HepG2 (cell line): ENCODE data around the gene ST8SIA1. TPM values are rescaled to one million over a fixed set of nuclear protein-coding genes. Genes with fewer than 3 reads are reported as not detected.

Source experiments
- ATAC-seq: fragments of 200-7000 bp; cut with Tn5 transposase; 3 replicates; pipeline ENCODE4 v1.9.1; 2020; ENCODE audit warnings: mild to moderate bottlenecking, moderate library complexity
- BruUV-seq: library from RNA; stranded (reverse); fragments of 400-500 nt; replicated peaks from 2 replicates; lab custom pipeline; 2021; lab: Mats Ljungman, UMichigan
- CTCF ChIA-PET: fragments of 300-600 bp; formaldehyde crosslinking; extraction: SDS; loops from one replicate; lab custom pipeline; 2021; ENCODE audit warnings: low total read pairs, inconsistent platforms, low intra/inter-chr PET ratio; lab: Yijun Ruan, JAX
- POLR2A ChIA-PET: fragments of 350-600 bp; sonication (Branson Sonifier 250); formaldehyde crosslinking; loops from one replicate; lab custom pipeline; 2020; ENCODE audit warnings: antibody characterized with exemption, inconsistent platforms; lab: Yijun Ruan, JAX
- DNase-seq: peaks from one replicate; pipeline ENCODE4 v3.0.0-alpha.2; 2015; ENCODE audit warnings: low spot score
- FAIRE-seq: peaks from 3 replicates; lab custom pipeline; 2011; peaks lifted over from hg19 to GRCh38; lab: Jason Lieb, UNC
- H2AFZ ChIP-seq: one replicate; pipeline ENCODE4 v1.6.1; 2011; ENCODE audit warnings: low read length, inconsistent platforms
- H3K27ac ChIP-seq: fragments of 300-600 bp; 3 replicates; pipeline ENCODE4 v1.8.0; 2011; ENCODE audit warnings: mixed run types, mild to moderate bottlenecking, mixed read lengths, low read length, inconsistent platforms; ENCODE audit not compliant: insufficient read depth; ENCODE audit errors: extremely low read length
- H3K27me3 ChIP-seq, 2 experiments: fragments of 200-600 bp in 1 of 2; 2 replicates in 1 of 2; 3 replicates in 1 of 2; pipeline versions ENCODE4 v1.6.0 to v1.8.0; 2011; ENCODE audit warnings: low read length in 2 of 2, mild to moderate bottlenecking in 2 of 2, moderate library complexity in 2 of 2, inconsistent platforms in 1 of 2; ENCODE audit not compliant: insufficient read depth in 2 of 2, control insufficient read depth in 1 of 2
- H3K36me3 ChIP-seq, 2 experiments: fragments of 200-600 bp in 1 of 2; replicated peaks in 1 of 2; 2 replicates in 1 of 2; 3 replicates in 1 of 2; pipeline versions ENCODE4 v1.5.1 to v1.8.0; 2011; ENCODE audit warnings: low read length in 2 of 2, inconsistent platforms in 1 of 2; ENCODE audit not compliant: insufficient read depth in 2 of 2, control insufficient read depth in 1 of 2
- H3K4me1 ChIP-seq: 2 replicates; pipeline ENCODE4 v1.5.1; 2012; ENCODE audit warnings: low read length, inconsistent platforms; ENCODE audit not compliant: insufficient read depth
- H3K4me2 ChIP-seq: 2 replicates; pipeline ENCODE4 v1.6.0; 2011; ENCODE audit warnings: low read depth, low read length, inconsistent platforms
- H3K4me3 ChIP-seq, 3 experiments: fragments of 200-600 bp in 1 of 3; sonication (generic), shearing (Covaris generic) in 1 of 3; replicated peaks in 1 of 3; 2 replicates each; pipeline ENCODE4 v1.5.1; 2011 to 2016; ENCODE audit warnings: low read length in 3 of 3, inconsistent platforms in 2 of 3, low read depth in 2 of 3, mild to moderate bottlenecking in 2 of 3, control low read depth in 1 of 3, mixed read lengths in 1 of 3; ENCODE audit not compliant: insufficient read depth in 1 of 3
- H3K79me2 ChIP-seq: one replicate; pipeline ENCODE4 v1.6.1; 2011; ENCODE audit warnings: low read length, inconsistent platforms; ENCODE audit not compliant: insufficient read depth
- H3K9ac ChIP-seq: 2 replicates; pipeline ENCODE4 v1.6.0; 2011; ENCODE audit warnings: mild to moderate bottlenecking, low read depth, low read length, inconsistent platforms; ENCODE audit not compliant: insufficient read depth
- H3K9me3 ChIP-seq: 2 replicates; pipeline ENCODE4 v1.5.1; 2012; ENCODE audit warnings: mild to moderate bottlenecking, low read length
- H4K20me1 ChIP-seq: 2 replicates; pipeline ENCODE4 v1.6.0; 2011; ENCODE audit warnings: inconsistent platforms, mild to moderate bottlenecking, low read length, moderate library complexity; ENCODE audit not compliant: insufficient read depth
- BCL3 ChIP-seq: sonication (generic); formaldehyde crosslinking; IDR thresholded peaks from 2 replicates; pipeline ENCODE4 v1.5.1; 2020; ENCODE audit warnings: mild to moderate bottlenecking, missing genetic modification reagents, moderate library complexity
- BRD4 ChIP-seq: sonication (generic); formaldehyde crosslinking; IDR thresholded peaks from 2 replicates; pipeline ENCODE4 v1.4.0; 2020; ENCODE audit warnings: missing genetic modification reagents
- CEBPB ChIP-seq: IDR thresholded peaks from 2 replicates; pipeline ENCODE4 v1.6.1; 2011; ENCODE audit warnings: low read depth, low read length, improper control_type of control experiment, borderline replicate concordance
- FOXK2 ChIP-seq: fragments of 450-650 bp; IDR thresholded peaks from 2 replicates; pipeline ENCODE4 v1.6.1; 2016
- HIVEP1 ChIP-seq: sonication (generic); formaldehyde crosslinking; IDR thresholded peaks from 2 replicates; pipeline ENCODE4 v1.4.0; 2020; ENCODE audit warnings: mild to moderate bottlenecking, missing genetic modification reagents
- PHF20 ChIP-seq: sonication (generic); formaldehyde crosslinking; IDR thresholded peaks from 2 replicates; pipeline ENCODE4 v1.5.0; 2020; ENCODE audit warnings: mild to moderate bottlenecking, missing genetic modification reagents
- RXRB ChIP-seq: IDR thresholded peaks from 2 replicates; pipeline ENCODE4 v1.6.1; 2016; ENCODE audit warnings: borderline replicate concordance, missing genetic modification reagents, missing compliant biosample characterization
- SALL1 ChIP-seq: sonication (generic); formaldehyde crosslinking; IDR thresholded peaks from 2 replicates; pipeline ENCODE4 v1.8.0; 2022; ENCODE audit warnings: mild to moderate bottlenecking, missing genetic modification reagents
- SNRNP70 ChIP-seq: fragments of 200-400 bp; formaldehyde crosslinking; IDR thresholded peaks from 2 replicates; pipeline ENCODE4 v1.6.1; 2017; ENCODE audit warnings: mild to moderate bottlenecking, low read depth, low read length, moderate library complexity
- ZNF12 ChIP-seq: sonication (generic); formaldehyde crosslinking; IDR thresholded peaks from 2 replicates; pipeline ENCODE4 v1.5.0; 2020; ENCODE audit warnings: missing genetic modification reagents
- ZNF543 ChIP-seq: sonication (generic); formaldehyde crosslinking; IDR thresholded peaks from 2 replicates; pipeline ENCODE4 v1.4.0; 2020; ENCODE audit warnings: mild to moderate bottlenecking, missing genetic modification reagents
- WGBS: methylation state at CpG from one replicate; pipeline ENCODE4 v1.1.6; 2017; ENCODE audit warnings: low lambda C conversion rate; 5-methylcytosine and 5-hydroxymethylcytosine counted together
- in situ Hi-C: cut with HindIII; loops from 2 replicates; pipeline ENCODE4 v1.10.0; 2017; ENCODE audit warnings: low pct_unique_long_range_greater_than_20kb; ENCODE audit not compliant: extremely low pct_ligation_motif_present
- intact Hi-C: fragments of 100-400 bp; cut with micrococcal nuclease; formaldehyde crosslinking; loops from one replicate; pipeline ENCODE4 v1.10.0; 2022; ENCODE audit not compliant: unreplicated experiment
- polyA plus RNA-seq, 8 experiments: library from polyadenylated mRNA; depleted of rRNA in 3 of 8; stranded (reverse) in 7 of 8; unstranded in 1 of 8; fragments of >200 nt; fragmentation: Illumina TruSeq in 4 of 8; extraction: Trizol in 4 of 8; gene quantifications; 2 replicates each; pipeline versions ENCODE4 v1.2.1 to v1.2.3, GENCODE V29; 2011 to 2016; ENCODE audit warnings: low read depth in 4 of 8, missing spikeins in 1 of 8, mixed read lengths in 1 of 8; ENCODE audit not compliant: insufficient read depth in 1 of 8
- total RNA-seq, 5 experiments: library from RNA; depleted of rRNA; stranded (reverse); fragments of >200 nt; fragmentation: Illumina TruSeq; extraction: Trizol; gene quantifications; 2 replicates each; pipeline ENCODE4 v1.2.3, GENCODE V29; 2016; ENCODE audit warnings: low read depth in 1 of 5
- TF ChIP-seq, protein P1 (sequence below): IDR thresholded peaks from 2 replicates; pipeline ENCODE4 v1.6.1; 2016
- TF ChIP-seq, protein P2 (sequence below): IDR thresholded peaks from 2 replicates; pipeline ENCODE4 v1.6.1; 2016; ENCODE audit warnings: mild to moderate bottlenecking, missing biosample characterization, missing genetic modification reagents

ST8SIA1 gene
- total and polyA plus RNA-seq, 2 of the 13 experiments (the other 11 are each of a cell fraction or from before 2014, with no cell fraction given) = not detected

GRCh38 chr12:22366181-22366580 lies 31.7 kb upstream of the ST8SIA1 start:
- H3K4me3 ChIP-seq = no peak overlapping the region
- H3K27me3 ChIP-seq = no peaks in the 10 kb centered on the region
- CTCF ChIA-PET = no interaction called here
- H3K4me2 ChIP-seq = no peak overlapping the region
- no peaks in the 10 kb centered on the region for H3K9me3 ChIP-seq
- BruUV-seq = no TSS peak
- TF ChIP-seq BRD4 = no peak
- TF ChIP-seq, all 625 proteins: peak for 0
- Histone ChIP-seq H2AFZ (no peak overlapping the region), H4K20me1 (no peaks in the 10 kb centered on the region), H3K9ac (no peak overlapping the region), H3K36me3 (no peaks in the 10 kb centered on the region), H3K27ac (no peak overlapping the region), H3K79me2 (no peaks in the 10 kb centered on the region), H3K4me1 (no peaks in the 10 kb centered on the region)
- intact Hi-C loops = no loop called here
- in situ Hi-C loops = no loop called here
- WGBS = no CpG with 5 or more reads among the region's 5 CpGs
- no peak for FAIRE-seq
- no peak for DNase-seq
- no peak for ATAC-seq
- POLR2A ChIA-PET = no interaction called here

- FAIRE-seq (no peak), DNase-seq (no peak), ATAC-seq (no peak)
- BruUV-seq = no TSS peak
- Histone ChIP-seq H3K79me2 (no peaks in the 10 kb centered on the region), H2AFZ (no peak overlapping the region), H3K36me3 (no peaks in the 10 kb centered on the region), H3K27ac (no peak overlapping the region), H3K4me3 (no peak overlapping the region), H3K9me3 (no peaks in the 10 kb centered on the region), H3K4me1 (no peaks in the 10 kb centered on the region), H3K27me3 (no peaks in the 10 kb centered on the region), H3K9ac (no peak overlapping the region), H4K20me1 (no peaks in the 10 kb centered on the region), H3K4me2 (no peak overlapping the region)
- intact Hi-C loops (no loop called here), in situ Hi-C loops (no loop called here)
- POLR2A ChIA-PET = no interaction called here
- CTCF ChIA-PET = no interaction called here
- TF ChIP-seq SNRNP70 = no peak
- TF ChIP-seq ZNF12 = no peak
- no peak for TF ChIP-seq SALL1 (CRISPR knock-in tag)
- TF ChIP-seq ZNF543 (CRISPR knock-in tag) = no peak
- no peak for TF ChIP-seq CEBPB
- TF ChIP-seq BCL3 (CRISPR knock-in tag) = no peak
- TF ChIP-seq FOXK2 = no peak
- no peak for TF ChIP-seq RXRB (CRISPR knock-in tag)
- TF ChIP-seq PHF20 (CRISPR knock-in tag) = no peak
- TF ChIP-seq, protein P1, sequence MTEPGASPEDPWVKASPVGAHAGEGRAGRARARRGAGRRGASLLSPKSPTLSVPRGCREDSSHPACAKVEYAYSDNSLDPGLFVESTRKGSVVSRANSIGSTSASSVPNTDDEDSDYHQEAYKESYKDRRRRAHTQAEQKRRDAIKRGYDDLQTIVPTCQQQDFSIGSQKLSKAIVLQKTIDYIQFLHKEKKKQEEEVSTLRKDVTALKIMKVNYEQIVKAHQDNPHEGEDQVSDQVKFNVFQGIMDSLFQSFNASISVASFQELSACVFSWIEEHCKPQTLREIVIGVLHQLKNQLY = no peak
- no peak for TF ChIP-seq HIVEP1 (CRISPR knock-in tag)
- TF ChIP-seq, protein P2, sequence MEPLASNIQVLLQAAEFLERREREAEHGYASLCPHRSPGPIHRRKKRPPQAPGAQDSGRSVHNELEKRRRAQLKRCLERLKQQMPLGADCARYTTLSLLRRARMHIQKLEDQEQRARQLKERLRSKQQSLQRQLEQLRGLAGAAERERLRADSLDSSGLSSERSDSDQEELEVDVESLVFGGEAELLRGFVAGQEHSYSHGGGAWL (CRISPR knock-in tag) = no peak
- WGBS = 0% methylated on average over 1 of the region's 4 CpGs
Measured at GRCh38 chr12:22361785-22362184, 27.3 kb upstream of the ST8SIA1 start.
